Mammary epithelial cell (primary cell): ENCODE results near the gene SEMA5A.

Experiments used
- CTCF ChIP-seq, 2 donors: IDR thresholded peaks in 1 of 2; conservative IDR thresholded peaks in 1 of 2; 2 replicates each; pipeline ENCODE4 v1.5.1; 2011 to 2012; ENCODE audit warnings: inconsistent platforms in 2 of 2, low read length in 2 of 2, mild to moderate bottlenecking in 2 of 2, control low read depth in 1 of 2, low read depth in 1 of 2; ENCODE audit not compliant: insufficient read depth in 1 of 2; ENCODE audit errors: extremely low read depth in 1 of 2
- EZH2 ChIP-seq: IDR thresholded peaks from 2 replicates; pipeline ENCODE4 v1.6.1; 2012; ENCODE audit warnings: low read length, inconsistent platforms, borderline replicate concordance

- TF ChIP-seq CTCF (conservative IDR thresholded peaks at IDR 0.05 in 1 of 2, IDR thresholded peaks at IDR 0.05 in 1 of 2; ENCODE audit: extremely low read depth in 1 of 2, insufficient read depth in 1 of 2, low read depth in 1 of 2, low read length in 2 of 2) (no peak), EZH2 (no peak)
Observed at GRCh38 chr5:9370256-9370655, 175.6 kb downstream of the SEMA5A start.
